ENCODE measurements around the gene ITGA4.

DNA sequence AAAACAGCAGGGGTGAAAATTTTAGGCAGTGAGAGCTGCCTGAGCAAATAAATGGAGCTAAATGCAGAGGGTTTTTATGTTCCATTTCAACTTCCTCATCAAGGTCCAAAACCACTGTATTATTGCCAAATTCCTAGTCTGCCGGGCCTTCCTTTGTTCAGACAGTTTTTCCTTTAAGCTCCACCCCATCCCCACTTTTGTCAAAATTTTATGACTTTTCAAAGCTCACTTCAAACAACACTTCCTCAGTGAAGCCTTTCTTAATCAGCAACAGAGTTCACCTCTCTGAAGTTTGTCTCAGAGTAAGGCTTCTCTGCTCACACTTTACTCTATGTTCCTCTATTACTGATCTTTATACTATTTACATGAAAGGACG lies 118.5 kb downstream of the ITGA4 start:
- TF ChIP-seq EZH2 (IDR thresholded peaks at IDR 0.05; ENCODE audit: low read length, missing control alignments): no peak
- TF ChIP-seq, protein P1, sequence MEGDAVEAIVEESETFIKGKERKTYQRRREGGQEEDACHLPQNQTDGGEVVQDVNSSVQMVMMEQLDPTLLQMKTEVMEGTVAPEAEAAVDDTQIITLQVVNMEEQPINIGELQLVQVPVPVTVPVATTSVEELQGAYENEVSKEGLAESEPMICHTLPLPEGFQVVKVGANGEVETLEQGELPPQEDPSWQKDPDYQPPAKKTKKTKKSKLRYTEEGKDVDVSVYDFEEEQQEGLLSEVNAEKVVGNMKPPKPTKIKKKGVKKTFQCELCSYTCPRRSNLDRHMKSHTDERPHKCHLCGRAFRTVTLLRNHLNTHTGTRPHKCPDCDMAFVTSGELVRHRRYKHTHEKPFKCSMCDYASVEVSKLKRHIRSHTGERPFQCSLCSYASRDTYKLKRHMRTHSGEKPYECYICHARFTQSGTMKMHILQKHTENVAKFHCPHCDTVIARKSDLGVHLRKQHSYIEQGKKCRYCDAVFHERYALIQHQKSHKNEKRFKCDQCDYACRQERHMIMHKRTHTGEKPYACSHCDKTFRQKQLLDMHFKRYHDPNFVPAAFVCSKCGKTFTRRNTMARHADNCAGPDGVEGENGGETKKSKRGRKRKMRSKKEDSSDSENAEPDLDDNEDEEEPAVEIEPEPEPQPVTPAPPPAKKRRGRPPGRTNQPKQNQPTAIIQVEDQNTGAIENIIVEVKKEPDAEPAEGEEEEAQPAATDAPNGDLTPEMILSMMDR (conservative IDR thresholded peaks at IDR 0.05 in 1 of 2, IDR thresholded peaks at IDR 0.05 in 1 of 2; ENCODE audit: low read depth in 1 of 2, low read length in 2 of 2): no peak

All from fibroblast of lung (primary cell).